OCI-LY3 (cell line): ENCODE results near the gene FAM171A2.

Experiments used
- H2AFZ ChIP-seq: fragments of 200-600, 300-600 bp; shearing (Covaris generic); 2 replicates; pipeline ENCODE4 v1.6.0; 2014; ENCODE audit warnings: antibody characterized with exemption, low read depth, low read length
- H3K27ac ChIP-seq: fragments of 200-600, 300-600 bp; sonication (generic); 2 replicates; pipeline ENCODE4 v1.5.1; 2014; ENCODE audit warnings: mild to moderate bottlenecking, low read length, moderate library complexity, mixed read lengths
- H3K27me3 ChIP-seq: fragments of 200-600, 300-600 bp; sonication (generic); 2 replicates; pipeline ENCODE4 v1.6.1; 2014; ENCODE audit warnings: low read depth, low read length, mixed read lengths
- H3K36me3 ChIP-seq: fragments of 200-600, 300-600 bp; sonication (generic); replicated peaks from 2 replicates; pipeline ENCODE3; 2014; ENCODE audit warnings: low read depth, low read length, mixed read lengths
- H3K4me1 ChIP-seq: fragments of 300-600, 200-600 bp; sonication (generic); 2 replicates; pipeline ENCODE4 v1.6.1; 2014; ENCODE audit warnings: low read length, mixed read lengths
- H3K4me2 ChIP-seq: fragments of 200-600, 300-600 bp; sonication (generic); 2 replicates; pipeline ENCODE4 v1.6.1; 2014; ENCODE audit warnings: low read length, mixed read lengths
- H3K4me3 ChIP-seq: fragments of 300-600, 200-600 bp; sonication (generic); 2 replicates; pipeline ENCODE4 v1.5.1; 2014; ENCODE audit warnings: antibody characterized with exemption, mild to moderate bottlenecking, low read length, moderate library complexity
- H3K79me2 ChIP-seq: fragments of 300-600, 200-600 bp; shearing (Covaris generic); 2 replicates; pipeline ENCODE4 v1.6.1; 2014; ENCODE audit warnings: mild to moderate bottlenecking, low read length, mixed read lengths
- H3K9ac ChIP-seq: fragments of 300-600, 200-600 bp; shearing (Covaris generic); 2 replicates; pipeline ENCODE4 v1.6.0; 2014; ENCODE audit warnings: mild to moderate bottlenecking, low read length, moderate library complexity
- H3K9me3 ChIP-seq: fragments of 200-600, 300-600 bp; shearing (Covaris generic); 2 replicates; pipeline ENCODE4 v1.6.1; 2014; ENCODE audit warnings: low read length, mixed read lengths; ENCODE audit not compliant: insufficient read depth
- H4K20me1 ChIP-seq: fragments of 200-600, 300-600 bp; sonication (generic); 2 replicates; pipeline ENCODE4 v1.6.1; 2016; ENCODE audit warnings: low read length, mixed read lengths; ENCODE audit not compliant: insufficient read depth
- CTCF ChIP-seq: fragments of 200-600, 300-600 bp; sonication (generic); IDR thresholded peaks from 2 replicates; pipeline ENCODE4 v1.5.1; 2014; ENCODE audit warnings: antibody characterized with exemption, low read length, low read depth
- EZH2phosphoT487 ChIP-seq: fragments of 200-600 bp; shearing (Covaris generic); IDR thresholded peaks from 2 replicates; pipeline ENCODE4 v1.6.1; 2018; ENCODE audit warnings: antibody characterized with exemption, mixed run types, low read depth

The FAM171A2 gene

GRCh38 chr17:44382917-44383316 lies 19.3 kb upstream of the FAM171A2 start:
- H2AFZ ChIP-seq: no peak overlapping the region
- H3K9me3 ChIP-seq: no peaks in the 10 kb centered on the region
- H4K20me1 ChIP-seq: no peaks in the 10 kb centered on the region
- TF ChIP-seq EZH2phosphoT487: no peak
- TF ChIP-seq CTCF: no peak
- H3K36me3 ChIP-seq: no peaks in the 10 kb centered on the region
- no peak overlapping the region for H3K4me3 ChIP-seq
- H3K9ac ChIP-seq: no peak overlapping the region
- H3K27ac ChIP-seq: no peak overlapping the region
- peaks cover 2% of the 10 kb centered on the region; the same call in 1 of the 2 replicates for H3K27me3 ChIP-seq
- H3K4me2 ChIP-seq: no peak overlapping the region
- H3K4me1 ChIP-seq: peaks cover 4% of the 10 kb centered on the region; the same call in 1 of the 2 replicates
- H3K79me2 ChIP-seq: no peaks in the 10 kb centered on the region

DNA sequence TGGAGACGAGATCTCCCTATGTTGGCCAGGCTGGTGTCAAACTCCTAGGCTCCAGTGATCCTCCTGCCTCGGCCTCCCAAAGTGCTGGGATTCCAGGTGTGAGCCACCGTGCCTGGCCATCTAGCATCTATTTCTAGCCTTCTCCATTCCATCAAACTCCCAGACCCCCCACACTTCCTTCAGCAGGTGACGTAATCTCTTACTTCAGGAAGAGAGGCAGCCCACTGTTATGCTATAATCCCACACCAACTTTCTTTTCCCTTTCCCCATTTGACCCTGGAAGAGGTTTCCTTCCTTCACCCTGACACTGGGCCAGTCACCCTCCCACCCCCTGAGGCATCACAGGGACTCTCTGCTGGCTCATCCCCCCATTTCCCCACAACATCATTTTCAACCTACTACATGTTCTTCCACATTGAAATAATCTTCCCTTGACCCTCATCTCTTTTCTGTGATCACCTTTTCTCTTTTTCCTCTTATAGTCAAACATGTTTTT lies 18.2 kb upstream of the FAM171A2 start:
- Histone ChIP-seq H3K9ac (no peak overlapping the region), H3K27me3 (peaks cover 2% of the 10 kb centered on the region; the same call in 1 of the 2 replicates), H3K4me2 (no peak overlapping the region), H4K20me1 (no peaks in the 10 kb centered on the region), H3K79me2 (no peaks in the 10 kb centered on the region), H3K27ac (no peak overlapping the region), H2AFZ (no peak overlapping the region), H3K36me3 (no peaks in the 10 kb centered on the region), H3K4me1 (peaks cover 4% of the 10 kb centered on the region; the same call in 1 of the 2 replicates), H3K9me3 (no peaks in the 10 kb centered on the region), H3K4me3 (no peak overlapping the region)
- TF ChIP-seq CTCF (no peak), EZH2phosphoT487 (no peak)

- no peak overlapping the region for H3K27ac ChIP-seq
- H3K4me3 ChIP-seq: no peak overlapping the region
- H4K20me1 ChIP-seq: no peaks in the 10 kb centered on the region
- H3K36me3 ChIP-seq: no peaks in the 10 kb centered on the region
- no peak overlapping the region for H2AFZ ChIP-seq
- H3K4me1 ChIP-seq: peaks cover 2% of the 10 kb centered on the region; the same call in 1 of the 2 replicates
- H3K9me3 ChIP-seq: no peaks in the 10 kb centered on the region
- TF ChIP-seq EZH2phosphoT487 (no peak), CTCF (no peak)
- H3K27me3 ChIP-seq: peaks cover 2% of the 10 kb centered on the region; the same call in 1 of the 2 replicates
- H3K4me2 ChIP-seq: no peak overlapping the region
- no peaks in the 10 kb centered on the region for H3K79me2 ChIP-seq
- H3K9ac ChIP-seq: no peak overlapping the region
These were observed 17.1 kb upstream of the FAM171A2 start for GRCh38 chr17:44380767-44381166.

- Histone ChIP-seq H3K9me3 (no peaks in the 10 kb centered on the region), H3K9ac (no peak overlapping the region), H3K4me2 (no peak overlapping the region), H3K4me1 (no peaks in the 10 kb centered on the region), H3K79me2 (no peaks in the 10 kb centered on the region), H4K20me1 (no peaks in the 10 kb centered on the region), H3K4me3 (no peak overlapping the region), H3K27me3 (no peaks in the 10 kb centered on the region), H2AFZ (no peak overlapping the region), H3K36me3 (no peaks in the 10 kb centered on the region), H3K27ac (no peak overlapping the region)
- TF ChIP-seq EZH2phosphoT487 (no peak), CTCF (no peak)
These were observed 16.2 kb upstream of the FAM171A2 start for GRCh38 chr17:44379887-44380286.
